ENCODE measurements around the gene HEY2. TPM values are rescaled to one million over a fixed set of nuclear protein-coding genes. Genes with fewer than 3 reads are reported as not detected.
"Not testable (repeated sequence)": the region's sequence is repeated elsewhere in the genome, so short reads cannot be mapped to it uniquely, and the experiment has no call there.

The HEY2 gene
- polyA plus RNA-seq (2012; ENCODE audit: insufficient read depth, insufficient read length) = 3.3 TPM

DNA sequence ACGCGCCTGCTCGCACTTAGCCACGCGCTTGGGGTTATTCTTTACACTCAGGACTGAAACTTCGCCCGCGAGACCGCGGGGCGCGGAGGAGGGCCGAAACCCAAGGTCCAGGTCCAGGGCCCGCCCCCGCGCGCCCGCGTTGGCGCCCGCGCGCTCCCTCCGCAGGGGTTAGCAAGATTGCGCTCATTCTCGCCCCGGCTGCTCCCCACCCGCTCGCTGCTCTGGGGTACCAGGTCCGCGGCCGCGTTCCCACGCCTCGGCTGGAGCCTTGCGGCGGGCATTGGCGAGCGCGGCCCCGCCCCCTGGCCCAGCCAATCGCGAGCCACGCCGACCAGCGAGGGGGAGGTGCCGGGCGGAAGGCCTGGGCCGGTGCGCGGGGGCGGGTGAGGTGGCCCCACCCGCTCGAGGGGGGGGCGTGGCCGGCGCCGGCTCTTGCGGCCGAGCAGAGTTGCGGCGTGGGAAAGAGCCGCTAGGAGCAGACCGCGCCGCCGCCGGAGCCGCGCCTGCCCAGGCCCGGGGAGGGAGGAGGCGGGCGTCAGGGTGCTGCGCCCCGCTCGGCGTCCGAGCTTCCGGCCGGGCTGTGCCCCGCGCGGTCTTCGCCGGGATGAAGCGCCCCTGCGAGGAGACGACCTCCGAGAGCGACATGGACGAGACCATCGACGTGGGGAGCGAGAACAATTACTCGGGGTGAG is at the start of gene HEY2:
HEY2 (plus strand) TSS at position 460 of the 692 bp plus-strand sequence; CDS start at position 605, 145 bp downstream.
- peak within 1 kb of the TSS; percentile 64 for H3K4me3 ChIP-seq (ENCODE audit: low read length)
- DNase-seq (ENCODE audit: low read depth, low spot score) = peak; percentile 67

DNA sequence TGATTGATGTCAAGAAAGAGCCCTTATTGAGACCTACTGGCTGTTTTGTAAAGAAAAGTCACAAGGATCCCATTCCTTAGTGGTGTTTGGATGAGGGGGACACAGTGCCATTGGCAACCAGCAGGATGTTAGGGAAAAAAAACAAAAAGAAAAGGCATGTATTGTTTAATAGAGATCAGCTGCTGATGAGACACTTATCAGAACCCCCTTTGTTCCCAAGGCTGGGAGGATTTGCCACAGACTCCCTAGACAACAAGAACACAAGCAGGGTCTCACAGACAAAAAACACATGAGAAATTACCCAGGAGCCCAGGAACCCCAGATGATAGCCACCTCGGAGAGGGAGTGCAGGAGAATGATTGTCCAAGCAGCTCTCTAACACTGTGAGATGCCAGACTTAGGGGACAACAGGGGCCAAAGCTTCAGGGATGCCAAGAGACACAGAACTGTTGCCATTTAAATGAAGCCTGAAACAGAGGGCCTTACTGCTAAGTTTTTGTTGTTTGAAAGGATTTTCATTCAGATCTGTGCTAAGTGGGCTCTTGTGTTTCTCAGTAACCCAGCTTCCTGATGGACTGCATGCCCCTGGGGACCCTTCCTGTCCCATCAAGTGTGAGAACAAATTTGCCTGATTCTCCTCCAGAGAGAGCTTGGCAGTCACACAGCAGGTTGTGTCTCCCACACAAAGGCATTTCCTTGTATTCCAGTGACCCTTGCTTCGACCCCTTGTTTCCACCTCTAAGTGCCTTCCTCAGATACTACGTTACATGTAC is 48.7 kb upstream of the HEY2 start:
- H3K4me3 ChIP-seq (ENCODE audit: low read length) = no peak overlapping the region
- no peak for DNase-seq (ENCODE audit: low read depth, low spot score)

DNA sequence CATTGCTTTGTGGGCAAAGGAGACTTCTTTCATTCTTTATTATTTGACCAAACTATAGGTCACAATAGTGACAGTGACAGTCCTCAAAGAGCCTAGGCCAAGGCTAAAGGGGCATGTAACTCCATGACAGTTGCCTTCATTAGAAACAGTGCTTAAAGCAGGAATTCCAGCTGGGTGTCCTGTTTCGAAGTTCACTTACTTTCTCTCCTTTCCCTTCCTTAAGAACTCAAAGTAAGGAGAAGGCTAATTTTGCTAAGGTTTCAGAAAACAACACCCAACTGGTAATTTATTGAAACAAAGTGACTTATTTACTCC is 48.1 kb upstream of the HEY2 start:
- DNase-seq (ENCODE audit: low read depth, low spot score) = no peak
- H3K4me3 ChIP-seq (ENCODE audit: low read length) = no peak overlapping the region

GRCh38 chr6:125703882-125704281 is 45.5 kb upstream of the HEY2 start:
- H3K4me3 ChIP-seq (ENCODE audit: low read length) = not testable (repeated sequence)

GRCh38 chr6:125707615-125708243 is 41.7 kb upstream of the HEY2 start:
- H3K4me3 ChIP-seq (ENCODE audit: low read length) = no peak overlapping the region

More at GRCh38 chr6:125703882-125704281, 45.5 kb upstream of the HEY2 start:
- not testable (repeated sequence) for DNase-seq (ENCODE audit: low read depth, low spot score)

DNA sequence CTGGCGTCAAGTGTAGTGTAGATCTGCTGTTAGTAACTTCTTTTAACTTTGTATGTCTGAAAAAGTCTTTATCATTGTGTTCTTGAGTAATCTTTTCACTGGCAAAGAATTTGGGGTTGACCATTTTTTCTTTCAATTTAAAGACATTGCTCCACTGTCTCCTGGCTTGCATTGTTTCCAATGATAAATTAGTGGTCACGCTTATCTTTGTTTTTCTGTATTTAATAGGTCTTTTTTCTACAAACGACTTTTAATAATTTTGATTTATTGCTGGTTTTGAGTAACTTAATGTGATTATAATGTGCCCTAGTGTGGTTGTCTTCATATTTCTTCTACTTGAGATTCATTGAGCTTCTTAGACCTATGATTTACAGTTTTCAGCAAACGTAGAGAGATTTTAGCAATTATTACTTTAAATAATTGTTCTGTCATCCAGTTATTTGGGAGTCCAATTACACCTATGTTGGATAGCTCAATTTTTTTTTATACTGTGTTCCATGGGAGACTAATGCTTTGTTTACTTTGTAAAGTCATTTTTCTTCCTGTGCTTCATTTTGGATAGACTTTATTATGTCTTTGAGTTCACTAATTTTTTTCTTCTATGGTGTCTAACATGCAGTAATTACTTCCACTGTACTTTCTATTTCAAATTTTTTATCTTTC is 38.3 kb upstream of the HEY2 start:
- no peak overlapping the region for H3K4me3 ChIP-seq (ENCODE audit: low read length)
- no peak for DNase-seq (ENCODE audit: low read depth, low spot score)

More at GRCh38 chr6:125707615-125708243, 41.7 kb upstream of the HEY2 start:
- no peak for DNase-seq (ENCODE audit: low read depth, low spot score)

GRCh38 chr6:125714441-125715090 is 34.9 kb upstream of the HEY2 start:
- no peak overlapping the region for H3K4me3 ChIP-seq (ENCODE audit: low read length)
- DNase-seq (ENCODE audit: low read depth, low spot score) = peak; percentile 24

GRCh38 chr6:125717120-125717731 is 32.2 kb upstream of the HEY2 start:
- H3K4me3 ChIP-seq (ENCODE audit: low read length) = no peak overlapping the region
- DNase-seq (ENCODE audit: low read depth, low spot score) = no peak

DNA sequence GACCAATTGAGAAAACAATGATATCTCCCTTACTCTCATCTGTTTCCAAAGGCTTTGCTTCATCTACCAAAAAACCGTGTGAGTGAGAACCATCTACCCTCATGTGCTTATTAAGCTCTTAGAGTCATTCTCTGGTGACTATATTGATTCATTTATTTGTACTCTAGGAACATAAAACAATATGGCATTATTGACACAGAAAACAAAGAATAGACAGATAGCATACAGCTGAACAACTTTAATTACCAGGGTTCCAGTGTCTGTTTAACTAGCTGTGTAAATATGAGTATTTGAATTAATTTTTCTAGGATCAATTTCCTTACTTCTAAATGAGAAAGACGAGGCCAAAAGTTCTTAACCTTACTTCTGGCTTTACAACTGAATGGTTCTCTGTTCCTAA is 31.3 kb upstream of the HEY2 start:
- DNase-seq (ENCODE audit: low read depth, low spot score) = no peak
- H3K4me3 ChIP-seq (ENCODE audit: low read length) = no peak overlapping the region

- DNase-seq (ENCODE audit: low read depth, low spot score) = no peak
- H3K4me3 ChIP-seq (ENCODE audit: low read length) = no peak overlapping the region
Observed at GRCh38 chr6:125722886-125723285, 26.5 kb upstream of the HEY2 start.

- H3K4me3 ChIP-seq (ENCODE audit: low read length) = no peak overlapping the region
Observed at GRCh38 chr6:125727216-125727615, 22.2 kb upstream of the HEY2 start.

DNA sequence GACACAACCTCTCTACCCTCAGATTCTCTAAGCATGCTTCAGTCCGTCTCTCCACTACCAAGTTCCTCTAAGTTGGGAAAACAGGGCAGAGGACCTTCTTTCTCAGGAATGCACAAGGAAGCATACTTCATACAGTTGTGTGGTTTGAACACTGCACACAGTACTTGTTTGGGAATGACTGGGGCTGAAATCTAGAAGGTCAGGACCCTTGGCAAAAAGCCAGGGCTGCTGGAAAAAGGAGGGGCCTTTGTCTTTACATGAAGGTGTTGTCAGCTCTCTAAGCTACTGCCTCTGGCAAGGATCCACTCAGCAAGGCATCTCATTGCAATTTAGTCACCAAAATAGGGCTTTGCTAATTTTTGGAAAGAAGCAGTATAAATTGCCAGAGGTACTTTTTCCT is 20.7 kb upstream of the HEY2 start:
- no peak for DNase-seq (ENCODE audit: low read depth, low spot score)
- H3K4me3 ChIP-seq (ENCODE audit: low read length) = no peak overlapping the region

More at GRCh38 chr6:125727216-125727615, 22.2 kb upstream of the HEY2 start:
- DNase-seq (ENCODE audit: low read depth, low spot score) = no peak

DNA sequence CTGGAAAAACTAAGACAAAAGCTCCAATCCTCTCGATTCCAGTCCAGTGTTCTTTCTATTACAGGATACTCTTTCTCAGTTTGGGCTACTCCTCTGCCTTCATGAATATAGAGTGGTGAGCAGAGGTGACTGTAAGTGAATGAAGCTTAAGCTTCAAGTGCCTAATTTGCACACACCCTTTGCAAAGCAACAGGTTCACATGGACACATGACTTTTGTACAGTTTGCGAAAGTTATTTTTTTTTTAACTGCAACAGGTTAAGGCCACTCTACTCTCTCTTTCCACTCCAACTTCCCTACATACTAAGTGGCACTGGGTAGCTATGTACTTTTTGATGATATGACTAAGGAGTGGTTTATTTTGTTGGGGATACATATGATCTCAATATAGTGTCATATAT is 19.4 kb upstream of the HEY2 start:
- DNase-seq (ENCODE audit: low read depth, low spot score) = no peak

GRCh38 chr6:125732398-125732797 is 17.0 kb upstream of the HEY2 start:
- no peak for DNase-seq (ENCODE audit: low read depth, low spot score)
- H3K4me3 ChIP-seq (ENCODE audit: low read length) = no peak overlapping the region

More for the DNA sequence above, 19.4 kb upstream of the HEY2 start:
- H3K4me3 ChIP-seq (ENCODE audit: low read length) = no peak overlapping the region

DNA sequence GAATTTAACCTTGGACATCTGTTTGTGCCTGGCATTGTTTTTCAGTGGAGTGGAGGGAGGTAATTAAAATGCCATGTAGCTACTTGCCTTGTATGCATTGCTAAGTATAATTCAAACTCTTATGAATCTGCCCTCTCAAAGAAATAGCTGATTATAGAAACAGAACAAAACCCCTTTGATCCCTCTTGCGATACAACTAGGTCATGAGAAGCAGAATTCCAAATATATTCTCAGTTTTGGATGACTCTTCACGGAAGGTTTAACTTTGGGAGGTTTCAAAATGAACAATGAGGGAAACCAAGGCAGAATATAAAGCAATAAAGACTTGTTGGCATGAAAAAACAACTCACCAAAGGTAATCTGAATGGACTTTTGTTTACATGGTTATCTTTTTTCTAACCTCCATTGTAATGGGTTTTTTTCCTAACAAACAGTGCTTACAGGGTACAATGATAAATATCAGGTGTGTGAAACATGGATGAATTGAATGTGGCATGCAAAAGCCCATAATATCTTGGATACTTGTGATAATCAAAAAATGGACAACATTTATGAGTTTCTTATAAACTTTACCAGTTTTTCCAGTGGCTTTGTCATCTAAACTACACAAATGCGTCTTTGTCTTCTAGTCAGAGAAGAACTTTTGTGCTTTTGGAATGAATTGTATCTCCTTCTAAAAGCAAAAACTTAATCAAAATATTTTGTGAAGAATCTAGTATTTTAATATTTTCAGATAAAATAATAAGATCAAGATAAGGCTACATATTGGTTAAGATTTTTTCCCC is 15.7 kb upstream of the HEY2 start:
- no peak overlapping the region for H3K4me3 ChIP-seq (ENCODE audit: low read length)
- no peak for DNase-seq (ENCODE audit: low read depth, low spot score)

- no peak for DNase-seq (ENCODE audit: low read depth, low spot score)
- no peak overlapping the region for H3K4me3 ChIP-seq (ENCODE audit: low read length)
Observed at GRCh38 chr6:125738276-125738675, 11.2 kb upstream of the HEY2 start.

GRCh38 chr6:125739364-125739763 is 10.1 kb upstream of the HEY2 start:
- H3K4me3 ChIP-seq (ENCODE audit: low read length) = no peak overlapping the region
- no peak for DNase-seq (ENCODE audit: low read depth, low spot score)

DNA sequence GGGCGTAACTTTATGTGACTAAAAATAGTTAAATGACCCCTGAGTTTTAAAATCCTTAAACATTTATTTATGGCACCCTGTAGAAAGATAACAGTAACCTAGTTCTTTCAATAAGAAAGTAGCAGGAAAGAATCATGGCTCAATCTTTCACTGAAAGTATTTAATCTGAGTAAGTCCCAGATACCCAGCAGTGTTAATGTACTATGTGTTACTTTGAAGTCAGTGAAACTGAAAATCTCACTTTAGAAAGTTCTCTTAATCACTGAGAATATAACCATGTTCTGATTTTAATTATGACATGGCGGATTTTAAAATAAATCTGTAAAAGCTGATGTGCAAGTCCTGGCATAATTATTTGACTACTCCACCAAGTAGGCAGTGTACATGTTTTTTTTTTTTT is 8.1 kb upstream of the HEY2 start:
- H3K4me3 ChIP-seq (ENCODE audit: low read length) = no peak overlapping the region

More for the DNA sequence above, 8.1 kb upstream of the HEY2 start:
- DNase-seq (ENCODE audit: low read depth, low spot score) = no peak

All from Jurkat, Clone E6-1 (cell line).